Activated CD4-positive, alpha-beta T cell treated with anti-CD3 and anti-CD28 coated beads for 1 hour (primary cell): ENCODE data around the gene IFNA16.
"Not testable (repeated sequence)": the region's sequence is repeated elsewhere in the genome, so short reads cannot be mapped to it uniquely, and the experiment has no call there.

Experiments used
- DNase-seq: peaks from one replicate; pipeline ENCODE4 v3.0.0-alpha.2; 2020

The IFNA16 gene

GRCh38 chr9:21217211-21217610 is at the start of gene IFNA16:
Gene IFNA16 (minus strand): TSS chr9:21217311. CDS start chr9:21217305, 6 bp downstream.
- not testable (repeated sequence) for DNase-seq

GRCh38 chr9:21265421-21266189 is 48.5 kb upstream of the IFNA16 start:
- DNase-seq, result no peak

GRCh38 chr9:21255538-21256212 is 38.6 kb upstream of the IFNA16 start:
- DNase-seq, result no peak

GRCh38 chr9:21252721-21253547 is 35.8 kb upstream of the IFNA16 start:
- DNase-seq, result no peak

GRCh38 chr9:21251638-21252037 is 34.5 kb upstream of the IFNA16 start:
- DNase-seq, result no peak

- no peak for DNase-seq
Measured at GRCh38 chr9:21251190-21251589, 34.1 kb upstream of the IFNA16 start.

GRCh38 chr9:21244836-21245235 is 27.7 kb upstream of the IFNA16 start:
- no peak for DNase-seq

GRCh38 chr9:21239911-21240310 is 22.8 kb upstream of the IFNA16 start, which contains the start of gene IFNA14:
Gene IFNA14 (minus strand): TSS chr9:21240005. CDS start chr9:21239935, 70 bp downstream.
- no peak for DNase-seq

GRCh38 chr9:21236360-21236714 is 19.2 kb upstream of the IFNA16 start:
- not testable (repeated sequence) for DNase-seq

GRCh38 chr9:21235468-21236359 is 18.6 kb upstream of the IFNA16 start:
- not testable (repeated sequence) for DNase-seq

- DNase-seq, result no peak
Measured at GRCh38 chr9:21234153-21234687, 17.1 kb upstream of the IFNA16 start.

GRCh38 chr9:21233258-21233657 is 16.1 kb upstream of the IFNA16 start:
- DNase-seq, result no peak

- DNase-seq, result no peak
Measured at GRCh38 chr9:21228122-21228521, 11.0 kb upstream of the IFNA16 start, which contains the start of gene IFNA17. Gene IFNA17 (minus strand): TSS chr9:21228222. CDS start chr9:21228173, 49 bp downstream.

- not testable (repeated sequence) for DNase-seq
Measured at GRCh38 chr9:21213411-21214326, 3.4 kb downstream of the IFNA16 start.

GRCh38 chr9:21212160-21212559 is 5.0 kb downstream of the IFNA16 start:
- not testable (repeated sequence) for DNase-seq

- not testable (repeated sequence) for DNase-seq
Measured at GRCh38 chr9:21210782-21211181, 6.3 kb downstream of the IFNA16 start.

GRCh38 chr9:21210311-21210710 is 6.8 kb downstream of the IFNA16 start:
- no peak for DNase-seq

- not testable (repeated sequence) for DNase-seq
Measured at GRCh38 chr9:21207043-21207442, 10.1 kb downstream of the IFNA16 start, which contains the start of gene IFNA10. Gene IFNA10 (minus strand): TSS chr9:21207143. CDS start chr9:21207097, 46 bp downstream.

GRCh38 chr9:21205204-21205603 is 11.9 kb downstream of the IFNA16 start:
- DNase-seq, result no peak

GRCh38 chr9:21202105-21202504 is 15.0 kb downstream of the IFNA16 start, which contains the start of gene IFNA7:
Gene IFNA7 (minus strand): TSS chr9:21202205. CDS start chr9:21202165, 40 bp downstream.
- not testable (repeated sequence) for DNase-seq
